Measurements from ENCODE around the gene GK. TPM values are rescaled to one million over a fixed set of nuclear protein-coding genes. Genes with fewer than 3 reads are reported as not detected.
"Not testable (repeated sequence)": the region's sequence is repeated elsewhere in the genome, so short reads cannot be mapped to it uniquely, and the experiment has no call there.

Gene GK
- total RNA-seq, 1 donor from 2014 or later, result 2.4 TPM

GRCh38 chrX:30663322-30663721 lies 10.1 kb downstream of the GK start:
- no peaks in the 10 kb centered on the region for H3K9me3 Mint-ChIP-seq (ENCODE audit: unreplicated experiment)
- H3K36me3 Mint-ChIP-seq (ENCODE audit: low read depth, unreplicated experiment), result no peaks in the 10 kb centered on the region
- no peak overlapping the region for H3K27ac Mint-ChIP-seq (ENCODE audit: unreplicated experiment)
- no peak for DNase-seq (ENCODE audit: low spot score)
- no peak for TF ChIP-seq CTCF (IDR thresholded peaks at IDR 0.05; ENCODE audit: unreplicated experiment)
- H3K4me3 Mint-ChIP-seq (ENCODE audit: unreplicated experiment), result no peak overlapping the region
- H3K27me3 Mint-ChIP-seq (ENCODE audit: unreplicated experiment), result no peaks in the 10 kb centered on the region
- no peaks in the 10 kb centered on the region for H3K4me1 Mint-ChIP-seq (ENCODE audit: unreplicated experiment)

- DNase-seq (ENCODE audit: low spot score), result no peak
- Mint-ChIP-seq H3K27me3 (ENCODE audit: unreplicated experiment) (no peaks in the 10 kb centered on the region), H3K4me3 (ENCODE audit: unreplicated experiment) (no peak overlapping the region), H3K27ac (ENCODE audit: unreplicated experiment) (no peak overlapping the region), H3K9me3 (ENCODE audit: unreplicated experiment) (no peaks in the 10 kb centered on the region), H3K4me1 (ENCODE audit: unreplicated experiment) (no peaks in the 10 kb centered on the region), H3K36me3 (ENCODE audit: low read depth, unreplicated experiment) (no peaks in the 10 kb centered on the region)
- TF ChIP-seq CTCF (IDR thresholded peaks at IDR 0.05; ENCODE audit: unreplicated experiment), result no peak
Observed at GRCh38 chrX:30665471-30665870, 12.2 kb downstream of the GK start.

- no peaks in the 10 kb centered on the region for H3K9me3 Mint-ChIP-seq (ENCODE audit: unreplicated experiment)
- no peak overlapping the region for H3K27ac Mint-ChIP-seq (ENCODE audit: unreplicated experiment)
- H3K4me1 Mint-ChIP-seq (ENCODE audit: unreplicated experiment), result no peaks in the 10 kb centered on the region
- H3K4me3 Mint-ChIP-seq (ENCODE audit: unreplicated experiment), result no peak overlapping the region
- H3K36me3 Mint-ChIP-seq (ENCODE audit: low read depth, unreplicated experiment), result no peaks in the 10 kb centered on the region
- no peak for DNase-seq (ENCODE audit: low spot score)
- no peaks in the 10 kb centered on the region for H3K27me3 Mint-ChIP-seq (ENCODE audit: unreplicated experiment)
- no peak for TF ChIP-seq CTCF (IDR thresholded peaks at IDR 0.05; ENCODE audit: unreplicated experiment)
Observed at GRCh38 chrX:30666094-30666493, 12.9 kb downstream of the GK start.

GRCh38 chrX:30668581-30668980 lies 15.4 kb downstream of the GK start:
- no peak for DNase-seq (ENCODE audit: low spot score)
- H3K36me3 Mint-ChIP-seq (ENCODE audit: low read depth, unreplicated experiment), result no peaks in the 10 kb centered on the region
- H3K9me3 Mint-ChIP-seq (ENCODE audit: unreplicated experiment), result no peaks in the 10 kb centered on the region
- H3K4me1 Mint-ChIP-seq (ENCODE audit: unreplicated experiment), result no peaks in the 10 kb centered on the region
- H3K4me3 Mint-ChIP-seq (ENCODE audit: unreplicated experiment), result no peak overlapping the region
- no peaks in the 10 kb centered on the region for H3K27me3 Mint-ChIP-seq (ENCODE audit: unreplicated experiment)
- no peak for TF ChIP-seq CTCF (IDR thresholded peaks at IDR 0.05; ENCODE audit: unreplicated experiment)
- no peak overlapping the region for H3K27ac Mint-ChIP-seq (ENCODE audit: unreplicated experiment)

- not testable (repeated sequence) for H3K27me3 Mint-ChIP-seq (ENCODE audit: unreplicated experiment); H3K36me3 Mint-ChIP-seq (ENCODE audit: low read depth, unreplicated experiment); H3K4me3 Mint-ChIP-seq (ENCODE audit: unreplicated experiment); H3K27ac Mint-ChIP-seq (ENCODE audit: unreplicated experiment); H3K4me1 Mint-ChIP-seq (ENCODE audit: unreplicated experiment); H3K9me3 Mint-ChIP-seq (ENCODE audit: unreplicated experiment); DNase-seq (ENCODE audit: low spot score)
Observed at GRCh38 chrX:30671189-30671588, 18.0 kb downstream of the GK start.

All from endothelial cell (in vitro differentiated cells).